Measurements from ENCODE around the gene JPH3.
"Not testable (repeated sequence)": the region's sequence is repeated elsewhere in the genome, so short reads cannot be mapped to it uniquely, and the experiment has no call there.

Gene JPH3

DNA sequence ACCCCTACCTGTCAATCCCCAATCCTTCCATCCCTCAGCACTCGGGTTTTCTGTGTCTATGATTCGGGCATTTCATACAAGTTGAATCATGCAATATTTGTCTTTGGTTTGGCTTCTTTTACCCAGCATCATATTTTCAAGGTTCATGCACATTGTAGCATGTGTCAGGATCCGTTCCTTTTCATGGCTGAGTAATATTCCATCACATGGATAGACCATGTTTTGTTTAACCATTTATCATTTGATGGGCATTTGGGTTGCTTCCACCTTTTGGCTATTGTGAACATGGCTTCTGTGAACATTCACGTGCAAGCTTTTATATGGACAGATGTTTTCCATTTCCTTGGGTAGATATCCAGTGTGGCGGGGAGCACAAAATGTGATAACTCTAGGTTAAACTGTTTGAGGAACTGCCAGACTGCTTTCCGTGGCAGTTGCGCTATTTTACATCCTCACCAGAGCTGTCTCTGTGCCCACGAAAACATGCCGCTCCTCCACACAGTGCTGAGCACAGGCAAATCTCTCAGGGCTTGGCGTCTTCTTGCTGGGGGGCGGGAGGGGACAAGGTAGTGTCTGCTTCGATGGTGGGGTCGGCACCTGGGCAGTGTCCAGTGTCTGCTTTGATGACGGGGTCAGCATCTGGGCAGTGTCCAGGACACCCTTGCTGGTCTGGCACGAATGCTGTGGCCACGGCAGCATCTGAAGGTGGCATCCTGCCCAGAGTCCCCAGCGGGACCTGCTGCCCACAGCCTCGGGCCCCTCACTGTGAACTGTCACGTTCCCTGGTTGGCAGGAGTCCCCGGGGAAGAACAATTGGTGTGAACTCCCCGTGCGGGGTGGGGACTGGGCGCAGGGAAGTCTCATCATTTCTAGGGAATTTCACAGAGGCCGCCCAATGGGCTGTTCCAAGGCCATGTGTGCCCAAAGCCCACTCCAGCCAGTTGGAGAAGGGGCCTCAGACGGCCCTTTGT lies 32.4 kb upstream of the JPH3 start:
- no peak overlapping the region for H3K4me3 Mint-ChIP-seq
- no peaks in the 10 kb centered on the region for H3K9me3 Mint-ChIP-seq
- no peaks in the 10 kb centered on the region for H3K36me3 Mint-ChIP-seq (ENCODE audit: low read depth)
- H3K27ac Mint-ChIP-seq = no peak overlapping the region
- peaks cover 3% of the 10 kb centered on the region for H3K27me3 Mint-ChIP-seq (ENCODE audit: low read depth)
- H3K4me1 Mint-ChIP-seq (ENCODE audit: low read depth) = no peaks in the 10 kb centered on the region

DNA sequence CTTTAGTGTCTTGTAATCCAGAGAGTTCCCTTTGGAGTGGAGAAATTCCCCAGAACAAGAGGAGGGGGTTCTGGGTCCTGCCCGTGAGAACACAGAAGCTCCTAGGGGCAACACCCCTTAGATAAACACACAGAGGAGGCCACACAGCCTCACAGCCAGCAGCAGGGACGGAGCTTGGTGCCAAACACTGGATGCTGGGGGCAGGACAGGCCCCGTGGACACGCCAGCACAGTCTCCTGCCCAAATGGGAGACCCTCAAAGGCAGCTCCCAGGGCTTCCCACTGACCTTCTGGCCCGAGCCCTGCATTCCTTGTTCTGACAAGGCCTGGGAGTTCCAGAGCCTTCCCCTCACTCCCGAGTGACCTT lies 31.8 kb upstream of the JPH3 start:
- Mint-ChIP-seq H3K36me3 (ENCODE audit: low read depth) (no peaks in the 10 kb centered on the region), H3K9me3 (no peaks in the 10 kb centered on the region), H3K27ac (no peak overlapping the region), H3K4me3 (no peak overlapping the region), H3K27me3 (ENCODE audit: low read depth) (peaks cover 7% of the 10 kb centered on the region), H3K4me1 (ENCODE audit: low read depth) (no peaks in the 10 kb centered on the region)

GRCh38 chr16:87570938-87571867 lies 31.1 kb upstream of the JPH3 start:
- no peaks in the 10 kb centered on the region for H3K9me3 Mint-ChIP-seq
- H3K27ac Mint-ChIP-seq = no peak overlapping the region
- no peak overlapping the region for H3K4me3 Mint-ChIP-seq
- H3K27me3 Mint-ChIP-seq (ENCODE audit: low read depth) = peaks cover 7% of the 10 kb centered on the region
- H3K4me1 Mint-ChIP-seq (ENCODE audit: low read depth) = no peaks in the 10 kb centered on the region
- no peaks in the 10 kb centered on the region for H3K36me3 Mint-ChIP-seq (ENCODE audit: low read depth)

- H3K4me3 Mint-ChIP-seq = no peak overlapping the region
- peaks cover 7% of the 10 kb centered on the region for H3K27me3 Mint-ChIP-seq (ENCODE audit: low read depth)
- H3K36me3 Mint-ChIP-seq (ENCODE audit: low read depth) = no peaks in the 10 kb centered on the region
- H3K4me1 Mint-ChIP-seq (ENCODE audit: low read depth) = no peaks in the 10 kb centered on the region
- H3K27ac Mint-ChIP-seq = no peak overlapping the region
- no peaks in the 10 kb centered on the region for H3K9me3 Mint-ChIP-seq
Observed at GRCh38 chr16:87571868-87572244, 30.5 kb upstream of the JPH3 start.

DNA sequence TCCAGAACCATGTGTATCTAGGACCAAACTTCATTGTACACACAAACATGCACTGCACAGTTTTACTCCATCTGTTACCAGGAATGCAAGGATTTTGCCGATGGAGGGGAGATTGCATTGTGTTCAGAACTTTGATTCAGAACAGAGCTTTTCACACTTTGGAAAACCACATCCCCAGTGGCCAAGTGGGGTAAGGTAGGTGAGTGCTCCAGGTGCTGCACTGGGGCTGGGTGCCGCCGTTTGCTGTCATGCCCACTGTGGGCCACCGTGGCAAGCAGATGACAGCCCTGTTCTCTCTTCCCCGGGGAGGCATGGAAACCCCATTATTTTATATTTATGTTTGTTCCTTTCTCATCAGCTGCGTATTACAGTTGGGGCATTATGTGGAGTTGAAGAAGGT lies 29.3 kb upstream of the JPH3 start:
- H3K9me3 Mint-ChIP-seq = no peaks in the 10 kb centered on the region
- H3K36me3 Mint-ChIP-seq (ENCODE audit: low read depth) = no peaks in the 10 kb centered on the region
- H3K4me1 Mint-ChIP-seq (ENCODE audit: low read depth) = no peaks in the 10 kb centered on the region
- H3K4me3 Mint-ChIP-seq = no peak overlapping the region
- H3K27ac Mint-ChIP-seq = no peak overlapping the region
- H3K27me3 Mint-ChIP-seq (ENCODE audit: low read depth) = peaks cover 7% of the 10 kb centered on the region

GRCh38 chr16:87575027-87575804 lies 27.1 kb upstream of the JPH3 start:
- Mint-ChIP-seq H3K27ac (no peak overlapping the region), H3K4me3 (no peak overlapping the region), H3K27me3 (ENCODE audit: low read depth) (peaks cover 7% of the 10 kb centered on the region), H3K36me3 (ENCODE audit: low read depth) (no peaks in the 10 kb centered on the region), H3K9me3 (no peaks in the 10 kb centered on the region), H3K4me1 (ENCODE audit: low read depth) (no peaks in the 10 kb centered on the region)

DNA sequence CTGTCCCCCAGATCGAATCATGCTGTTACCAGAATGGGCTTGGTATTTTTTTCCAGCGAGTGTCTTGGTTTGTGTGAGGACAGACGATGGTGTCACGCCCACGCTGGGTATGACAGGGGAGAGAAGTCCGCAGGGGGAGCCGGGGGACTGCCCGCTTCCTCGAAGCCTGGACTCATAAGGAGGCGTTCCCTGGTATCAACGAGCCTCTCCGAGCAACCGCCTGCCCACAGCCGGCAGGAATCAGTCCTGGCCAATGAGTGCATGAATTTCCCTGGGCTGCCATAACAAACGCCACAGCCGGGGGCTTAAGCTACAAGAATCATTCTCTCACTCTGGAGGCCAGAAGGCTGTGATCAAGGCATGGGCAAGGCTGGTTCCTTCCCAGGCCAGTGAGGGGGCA lies 26.1 kb upstream of the JPH3 start:
- Mint-ChIP-seq H3K36me3 (ENCODE audit: low read depth) (no peaks in the 10 kb centered on the region), H3K4me3 (no peak overlapping the region), H3K9me3 (no peaks in the 10 kb centered on the region), H3K4me1 (ENCODE audit: low read depth) (no peaks in the 10 kb centered on the region), H3K27me3 (ENCODE audit: low read depth) (peaks cover 7% of the 10 kb centered on the region), H3K27ac (no peak overlapping the region)

GRCh38 chr16:87578142-87578930 lies 24.0 kb upstream of the JPH3 start:
- not testable (repeated sequence) for H3K9me3 Mint-ChIP-seq; H3K36me3 Mint-ChIP-seq (ENCODE audit: low read depth); H3K4me3 Mint-ChIP-seq; H3K4me1 Mint-ChIP-seq (ENCODE audit: low read depth); H3K27ac Mint-ChIP-seq
- peaks cover 10% of the 10 kb centered on the region for H3K27me3 Mint-ChIP-seq (ENCODE audit: low read depth)

DNA sequence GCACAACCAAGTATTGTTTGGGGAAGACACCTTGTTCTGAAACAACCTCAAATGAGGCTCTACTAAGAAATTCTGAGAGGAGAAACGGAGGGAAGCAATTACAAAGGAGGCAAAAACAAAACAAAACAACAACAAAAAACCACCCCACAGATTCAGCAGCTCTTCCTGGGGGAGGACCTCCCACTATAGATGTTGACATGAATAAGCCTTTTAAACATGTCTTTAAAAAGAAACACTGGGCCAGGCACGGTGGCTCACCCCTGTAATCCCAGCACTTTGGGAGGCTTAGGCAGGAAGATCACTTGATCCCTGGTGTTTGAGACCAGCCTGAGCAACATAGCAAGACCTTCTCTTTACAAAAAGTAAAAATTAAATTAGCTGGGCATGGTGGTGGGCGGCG lies 22.6 kb upstream of the JPH3 start:
- peaks cover 12% of the 10 kb centered on the region for H3K27me3 Mint-ChIP-seq (ENCODE audit: low read depth)
- no peaks in the 10 kb centered on the region for H3K9me3 Mint-ChIP-seq

DNA sequence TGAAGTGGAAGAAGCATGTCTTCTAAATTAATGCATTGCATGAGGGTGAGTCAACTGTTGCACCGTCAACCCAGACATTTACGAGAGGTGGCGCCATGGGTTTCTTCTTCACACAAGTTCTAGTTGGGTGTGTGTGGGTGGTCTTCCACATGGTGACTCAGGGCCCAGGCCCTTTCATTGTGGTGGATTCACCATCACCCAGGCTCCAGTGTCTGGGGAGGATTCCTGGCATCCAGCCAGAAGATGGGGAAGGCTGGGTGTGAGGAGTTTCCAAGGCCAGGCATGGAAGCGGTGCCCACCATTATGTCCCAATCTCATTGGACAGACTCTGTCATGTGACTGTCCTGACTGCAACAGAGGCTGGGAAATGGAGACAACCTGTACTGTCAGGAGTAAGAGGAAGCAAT lies 21.4 kb upstream of the JPH3 start:
- H3K36me3 Mint-ChIP-seq (ENCODE audit: low read depth) = no peaks in the 10 kb centered on the region
- no peak overlapping the region for H3K27ac Mint-ChIP-seq
- no peaks in the 10 kb centered on the region for H3K9me3 Mint-ChIP-seq
- no peak overlapping the region for H3K4me3 Mint-ChIP-seq
- H3K4me1 Mint-ChIP-seq (ENCODE audit: low read depth) = no peaks in the 10 kb centered on the region
- H3K27me3 Mint-ChIP-seq (ENCODE audit: low read depth) = peaks cover 9% of the 10 kb centered on the region

More for the DNA sequence above, 22.6 kb upstream of the JPH3 start:
- Mint-ChIP-seq H3K36me3 (ENCODE audit: low read depth) (no peaks in the 10 kb centered on the region), H3K4me1 (ENCODE audit: low read depth) (no peaks in the 10 kb centered on the region), H3K4me3 (no peak overlapping the region), H3K27ac (no peak overlapping the region)

DNA sequence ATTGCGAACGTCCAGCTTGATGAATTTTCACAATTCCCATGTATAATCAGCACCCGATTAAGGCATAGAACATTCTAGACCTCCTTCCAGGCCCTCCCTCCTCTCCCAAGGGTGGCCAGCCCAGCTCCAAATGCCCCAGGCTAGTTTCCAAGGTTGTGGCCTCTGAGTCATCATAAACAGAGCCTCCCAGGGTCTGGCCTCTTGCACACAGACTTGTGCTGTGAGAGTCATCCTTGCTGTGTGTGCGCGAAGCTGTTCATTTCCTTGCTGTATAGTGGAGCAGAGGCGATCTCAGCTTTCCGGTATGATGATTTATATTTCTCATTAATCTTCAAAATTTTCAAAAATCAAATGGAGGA lies 20.5 kb upstream of the JPH3 start:
- H3K36me3 Mint-ChIP-seq (ENCODE audit: low read depth) = no peaks in the 10 kb centered on the region
- H3K4me3 Mint-ChIP-seq = no peak overlapping the region
- no peaks in the 10 kb centered on the region for H3K9me3 Mint-ChIP-seq
- H3K4me1 Mint-ChIP-seq (ENCODE audit: low read depth) = no peaks in the 10 kb centered on the region
- H3K27ac Mint-ChIP-seq = no peak overlapping the region
- H3K27me3 Mint-ChIP-seq (ENCODE audit: low read depth) = peaks cover 15% of the 10 kb centered on the region

GRCh38 chr16:87582216-87582965 lies 19.9 kb upstream of the JPH3 start:
- Mint-ChIP-seq H3K36me3 (ENCODE audit: low read depth) (no peaks in the 10 kb centered on the region), H3K4me3 (no peak overlapping the region), H3K27me3 (ENCODE audit: low read depth) (peaks cover 17% of the 10 kb centered on the region), H3K27ac (no peak overlapping the region), H3K4me1 (ENCODE audit: low read depth) (no peaks in the 10 kb centered on the region), H3K9me3 (no peaks in the 10 kb centered on the region)

DNA sequence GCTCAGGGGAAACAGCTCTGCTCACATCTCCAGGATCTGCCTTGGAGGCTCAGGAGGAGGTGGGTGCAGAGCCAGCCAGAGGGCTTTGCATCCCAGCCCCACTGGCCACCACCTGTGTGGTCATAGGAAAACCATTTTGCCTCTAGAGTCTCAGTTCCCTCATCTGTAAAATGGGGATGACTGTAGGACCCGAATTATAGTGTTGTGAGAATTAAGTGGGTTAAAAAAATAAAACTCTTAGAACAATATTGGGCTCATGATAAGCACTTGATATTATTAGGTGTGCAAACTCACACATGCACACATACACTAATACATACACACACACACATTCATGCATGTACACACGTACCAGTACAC lies 19.4 kb upstream of the JPH3 start:
- H3K27ac Mint-ChIP-seq = no peak overlapping the region
- H3K27me3 Mint-ChIP-seq (ENCODE audit: low read depth) = peaks cover 17% of the 10 kb centered on the region
- no peaks in the 10 kb centered on the region for H3K4me1 Mint-ChIP-seq (ENCODE audit: low read depth)

More for the DNA sequence above, 19.4 kb upstream of the JPH3 start:
- Mint-ChIP-seq H3K36me3 (ENCODE audit: low read depth) (no peaks in the 10 kb centered on the region), H3K9me3 (no peaks in the 10 kb centered on the region), H3K4me3 (no peak overlapping the region)

Measured in T-helper 1 cell treated with Interleukin-12 subunit alpha and Interleukin-12 subunit beta and Interleukin-4 antibody, amounts not matched to agents 30 μg/mL and 1 μg/mL, for 36 hours (primary cell).